Hepatocyte (in vitro differentiated cells): ENCODE measurements around the gene JMJD1C.

ENCODE experiments used
- EZH2 ChIP-seq: fragments of 200-600 bp; sonication (generic); IDR thresholded peaks from 2 replicates; pipeline ENCODE4 v1.6.1; 2016; ENCODE audit warnings: antibody characterized with exemption, mild to moderate bottlenecking, borderline replicate concordance
- TF ChIP-seq, protein P1 (sequence below): fragments of 200-600 bp; sonication (generic); IDR thresholded peaks from 2 replicates; pipeline ENCODE4 v1.5.1; 2016; ENCODE audit warnings: antibody characterized with exemption, mild to moderate bottlenecking; ENCODE audit not compliant: poor library complexity

DNA sequence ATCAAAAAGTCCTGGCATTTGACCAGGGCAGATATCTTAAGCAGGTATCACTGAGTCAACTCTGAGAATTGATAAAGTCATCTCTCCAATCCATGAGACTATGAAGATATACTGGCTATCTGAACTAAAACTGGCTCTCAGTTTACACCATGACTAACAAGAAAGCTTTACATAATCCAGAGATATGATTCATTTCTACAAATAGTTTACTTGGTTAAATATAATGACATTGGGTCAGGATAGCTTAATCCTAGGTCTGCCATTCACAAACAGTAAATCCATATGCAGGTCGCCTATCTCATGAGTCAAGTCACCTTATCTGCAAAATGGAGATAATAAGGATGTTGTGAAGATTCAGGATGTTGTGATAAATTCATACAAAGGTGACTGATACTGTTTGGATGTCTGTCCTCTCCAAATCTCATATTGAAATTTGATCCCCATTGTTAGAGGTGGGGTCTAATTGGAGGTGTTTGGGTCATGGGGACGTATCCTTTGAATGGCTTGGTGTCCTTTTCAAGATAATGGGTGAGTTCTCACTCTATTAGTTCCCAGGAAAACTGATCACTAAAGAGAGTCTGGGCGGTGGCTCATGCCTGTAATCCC, 117.4 kb downstream of the JMJD1C start:
- TF ChIP-seq, protein P1, sequence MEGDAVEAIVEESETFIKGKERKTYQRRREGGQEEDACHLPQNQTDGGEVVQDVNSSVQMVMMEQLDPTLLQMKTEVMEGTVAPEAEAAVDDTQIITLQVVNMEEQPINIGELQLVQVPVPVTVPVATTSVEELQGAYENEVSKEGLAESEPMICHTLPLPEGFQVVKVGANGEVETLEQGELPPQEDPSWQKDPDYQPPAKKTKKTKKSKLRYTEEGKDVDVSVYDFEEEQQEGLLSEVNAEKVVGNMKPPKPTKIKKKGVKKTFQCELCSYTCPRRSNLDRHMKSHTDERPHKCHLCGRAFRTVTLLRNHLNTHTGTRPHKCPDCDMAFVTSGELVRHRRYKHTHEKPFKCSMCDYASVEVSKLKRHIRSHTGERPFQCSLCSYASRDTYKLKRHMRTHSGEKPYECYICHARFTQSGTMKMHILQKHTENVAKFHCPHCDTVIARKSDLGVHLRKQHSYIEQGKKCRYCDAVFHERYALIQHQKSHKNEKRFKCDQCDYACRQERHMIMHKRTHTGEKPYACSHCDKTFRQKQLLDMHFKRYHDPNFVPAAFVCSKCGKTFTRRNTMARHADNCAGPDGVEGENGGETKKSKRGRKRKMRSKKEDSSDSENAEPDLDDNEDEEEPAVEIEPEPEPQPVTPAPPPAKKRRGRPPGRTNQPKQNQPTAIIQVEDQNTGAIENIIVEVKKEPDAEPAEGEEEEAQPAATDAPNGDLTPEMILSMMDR = no peak
- no peak for TF ChIP-seq EZH2
